ENCODE results near the gene CBFA2T2.
"Not testable (repeated sequence)": the region's sequence is repeated elsewhere in the genome, so short reads cannot be mapped to it uniquely, and the experiment has no call there.

CBFA2T2 gene

DNA sequence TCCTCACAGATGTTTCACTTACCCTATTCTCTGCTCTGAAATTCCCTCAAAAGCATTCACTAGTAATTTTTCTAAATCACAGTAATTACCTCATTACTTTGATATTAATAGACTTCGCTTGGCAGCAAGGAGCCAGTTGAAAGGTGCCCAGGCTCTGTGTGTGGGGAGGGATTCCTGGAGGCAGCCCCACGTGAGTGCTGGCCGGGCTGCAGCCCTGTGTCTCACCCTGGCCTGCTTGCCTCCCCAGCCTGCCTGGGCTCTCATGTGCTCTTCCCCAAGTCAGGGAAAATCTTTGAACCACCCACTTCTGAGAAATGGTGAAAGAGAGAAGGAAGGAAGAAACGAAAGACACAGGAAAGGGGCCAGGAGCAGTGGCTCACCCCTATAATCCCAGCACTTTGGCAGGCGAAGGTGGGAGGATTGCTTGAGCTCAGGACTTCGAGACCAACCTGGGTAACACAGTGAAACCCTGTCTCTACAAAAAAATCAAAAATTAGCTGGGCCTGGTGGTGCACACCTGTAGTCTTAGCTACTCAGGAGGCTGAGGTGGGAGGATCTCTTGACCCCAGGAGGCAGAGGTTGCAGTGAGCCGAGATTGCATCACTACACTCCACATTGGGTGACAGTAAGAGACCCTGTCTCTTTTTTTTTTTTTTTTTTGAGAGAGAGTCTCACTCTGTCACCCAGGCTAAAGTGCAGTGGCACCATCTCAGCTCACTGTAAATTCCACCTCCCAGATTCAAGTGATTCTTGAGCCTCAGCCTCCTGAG lies 26.4 kb upstream of the CBFA2T2 start:
- DNase-seq (ENCODE audit: low read depth, low spot score): no peak
- in situ Hi-C loops (cut with HindIII; ENCODE audit: low sequenced_read_pairs): no loop called here
- no peak overlapping the region for H3K4me3 ChIP-seq (ENCODE audit: low read depth, low read length)

DNA sequence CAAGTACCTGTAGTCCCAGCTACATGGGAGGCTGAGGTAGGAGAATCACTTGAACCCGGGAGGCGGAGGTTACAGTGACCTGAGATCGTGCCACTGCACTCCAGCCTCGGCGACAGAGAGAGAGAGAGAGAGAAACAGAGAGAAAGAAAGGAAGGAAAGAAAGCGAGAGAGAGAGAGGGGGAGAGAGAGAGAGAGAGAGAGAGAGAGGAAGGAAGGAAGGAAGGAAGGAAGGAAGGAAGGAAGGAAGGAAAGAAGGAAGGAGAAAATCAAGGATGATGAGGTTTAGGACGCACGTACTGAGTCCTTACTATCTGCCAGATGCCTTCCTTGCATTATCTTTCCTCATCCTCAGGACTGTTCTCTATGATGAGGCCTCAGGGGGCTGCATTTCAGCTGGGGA lies 25.1 kb upstream of the CBFA2T2 start:
- in situ Hi-C loops (cut with HindIII; ENCODE audit: low sequenced_read_pairs): not testable (repeated sequence)

More for the DNA sequence above, 26.4 kb upstream of the CBFA2T2 start:
- TF ChIP-seq, protein P1, sequence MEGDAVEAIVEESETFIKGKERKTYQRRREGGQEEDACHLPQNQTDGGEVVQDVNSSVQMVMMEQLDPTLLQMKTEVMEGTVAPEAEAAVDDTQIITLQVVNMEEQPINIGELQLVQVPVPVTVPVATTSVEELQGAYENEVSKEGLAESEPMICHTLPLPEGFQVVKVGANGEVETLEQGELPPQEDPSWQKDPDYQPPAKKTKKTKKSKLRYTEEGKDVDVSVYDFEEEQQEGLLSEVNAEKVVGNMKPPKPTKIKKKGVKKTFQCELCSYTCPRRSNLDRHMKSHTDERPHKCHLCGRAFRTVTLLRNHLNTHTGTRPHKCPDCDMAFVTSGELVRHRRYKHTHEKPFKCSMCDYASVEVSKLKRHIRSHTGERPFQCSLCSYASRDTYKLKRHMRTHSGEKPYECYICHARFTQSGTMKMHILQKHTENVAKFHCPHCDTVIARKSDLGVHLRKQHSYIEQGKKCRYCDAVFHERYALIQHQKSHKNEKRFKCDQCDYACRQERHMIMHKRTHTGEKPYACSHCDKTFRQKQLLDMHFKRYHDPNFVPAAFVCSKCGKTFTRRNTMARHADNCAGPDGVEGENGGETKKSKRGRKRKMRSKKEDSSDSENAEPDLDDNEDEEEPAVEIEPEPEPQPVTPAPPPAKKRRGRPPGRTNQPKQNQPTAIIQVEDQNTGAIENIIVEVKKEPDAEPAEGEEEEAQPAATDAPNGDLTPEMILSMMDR (IDR thresholded peaks at IDR 0.05; ENCODE audit: low read depth, low read length): no peak

DNA sequence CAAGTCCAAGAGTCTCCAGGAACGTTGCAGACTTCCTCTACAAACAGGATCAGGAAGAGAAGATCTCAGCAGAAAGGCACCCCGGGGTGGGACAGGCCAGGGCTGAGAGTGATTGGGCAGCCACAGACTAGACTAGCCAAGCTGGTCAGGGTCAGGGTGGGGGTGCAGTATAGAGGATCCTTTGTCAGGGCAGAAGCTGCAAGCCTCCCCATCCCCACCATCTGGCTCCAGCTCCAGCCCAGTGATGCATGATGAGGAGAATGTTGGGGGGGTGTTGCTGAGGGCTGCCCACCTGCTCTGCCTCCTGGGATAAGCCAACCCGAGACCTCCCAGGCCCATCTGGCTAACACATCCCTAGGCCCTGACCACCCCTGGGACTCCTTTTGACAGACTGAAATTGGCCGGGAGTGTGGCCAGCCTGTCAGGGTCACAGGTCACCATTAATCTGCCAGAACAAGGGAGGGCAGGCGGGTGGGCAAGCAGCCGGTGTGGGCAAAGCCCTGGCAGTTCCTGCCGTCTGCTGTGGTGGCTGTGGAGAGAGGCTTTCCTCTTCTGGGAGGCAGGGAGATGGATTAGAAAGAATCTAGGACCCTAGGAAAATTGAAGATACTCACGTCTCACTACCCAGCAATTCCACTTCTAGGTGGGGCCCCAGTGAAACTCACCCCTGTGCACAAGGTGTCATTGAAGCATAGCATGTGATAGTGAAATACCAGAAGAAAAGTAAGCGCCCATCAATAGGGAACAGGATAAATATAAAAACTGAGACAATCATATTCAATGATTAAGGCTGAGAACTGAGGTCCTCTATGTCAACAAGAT lies 24.2 kb upstream of the CBFA2T2 start:
- TF ChIP-seq, protein P1 (IDR thresholded peaks at IDR 0.05; ENCODE audit: low read depth, low read length): no peak
- no peak for DNase-seq (ENCODE audit: low read depth, low spot score)
- in situ Hi-C loops (cut with HindIII; ENCODE audit: low sequenced_read_pairs): no loop called here
- no peak overlapping the region for H3K4me3 ChIP-seq (ENCODE audit: low read depth, low read length)

More for the DNA sequence above, 25.1 kb upstream of the CBFA2T2 start:
- not testable (repeated sequence) for DNase-seq (ENCODE audit: low read depth, low spot score); H3K4me3 ChIP-seq (ENCODE audit: low read depth, low read length)

DNA sequence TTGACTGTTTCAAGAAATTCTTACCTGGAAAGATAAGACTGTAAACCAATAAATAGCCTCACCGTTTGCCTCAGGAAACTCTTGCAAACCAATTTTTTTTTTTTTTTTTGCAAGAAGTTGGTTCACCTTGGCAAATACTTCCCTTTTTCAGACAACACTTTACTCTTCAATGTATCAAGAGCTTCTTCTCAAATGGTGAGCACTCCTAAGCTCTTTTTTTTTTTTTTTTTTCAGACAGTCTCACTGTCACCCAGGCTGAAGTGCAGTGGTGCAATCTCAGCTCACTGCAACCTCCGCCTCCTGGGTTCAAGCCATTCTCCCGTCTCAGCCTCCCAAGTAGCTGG lies 23.6 kb upstream of the CBFA2T2 start:
- TF ChIP-seq, protein P1 (IDR thresholded peaks at IDR 0.05; ENCODE audit: low read depth, low read length): no peak
- no peak overlapping the region for H3K4me3 ChIP-seq (ENCODE audit: low read depth, low read length)
- in situ Hi-C loops (cut with HindIII; ENCODE audit: low sequenced_read_pairs): no loop called here
- DNase-seq (ENCODE audit: low read depth, low spot score): no peak

DNA sequence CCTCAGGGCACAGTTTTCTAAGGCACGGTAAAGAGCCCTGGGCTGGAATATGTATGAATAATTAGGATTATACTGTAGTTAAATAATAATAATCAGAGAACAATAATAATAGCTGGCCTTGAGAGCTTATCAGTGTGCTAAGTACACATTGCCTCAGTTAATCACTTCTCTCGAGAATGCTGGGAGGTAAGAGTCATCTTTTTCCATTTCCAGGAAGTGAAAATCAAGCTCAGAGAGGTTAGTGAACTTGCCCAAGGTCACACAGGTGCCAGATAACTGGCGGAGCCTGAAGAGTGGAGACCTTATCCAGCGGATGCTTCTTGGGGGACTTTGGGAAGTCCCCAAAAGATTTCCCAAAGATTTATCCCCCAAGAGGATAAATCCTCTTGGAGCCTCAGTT lies 19.4 kb upstream of the CBFA2T2 start:
- DNase-seq (ENCODE audit: low read depth, low spot score): no peak
- in situ Hi-C loops (cut with HindIII; ENCODE audit: low sequenced_read_pairs): no loop called here
- H3K4me3 ChIP-seq (ENCODE audit: low read depth, low read length): no peak overlapping the region
- TF ChIP-seq, protein P1 (IDR thresholded peaks at IDR 0.05; ENCODE audit: low read depth, low read length): no peak

DNA sequence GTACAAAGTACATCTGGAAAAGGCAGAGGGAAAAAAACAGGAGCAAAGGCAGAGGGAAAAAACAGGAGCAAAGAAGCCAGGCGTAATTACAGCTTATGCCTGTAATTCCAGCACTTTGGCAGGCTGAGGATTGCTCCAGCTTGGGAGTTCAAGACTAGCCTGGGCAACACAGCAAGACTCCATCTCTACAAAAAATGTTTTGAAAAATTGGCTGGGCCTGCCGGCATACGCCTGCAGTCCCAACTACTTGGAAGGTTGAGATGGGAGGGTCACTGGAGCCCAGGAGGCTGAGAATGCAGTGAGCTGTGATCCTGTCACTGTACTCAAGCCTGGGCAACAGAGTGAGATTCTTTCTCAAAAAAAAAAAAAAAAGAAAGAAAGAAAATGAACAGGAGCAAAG lies 19.0 kb upstream of the CBFA2T2 start:
- in situ Hi-C loops (cut with HindIII; ENCODE audit: low sequenced_read_pairs): no loop called here
- TF ChIP-seq, protein P1 (IDR thresholded peaks at IDR 0.05; ENCODE audit: low read depth, low read length): no peak
- no peak for DNase-seq (ENCODE audit: low read depth, low spot score)
- no peak overlapping the region for H3K4me3 ChIP-seq (ENCODE audit: low read depth, low read length)

DNA sequence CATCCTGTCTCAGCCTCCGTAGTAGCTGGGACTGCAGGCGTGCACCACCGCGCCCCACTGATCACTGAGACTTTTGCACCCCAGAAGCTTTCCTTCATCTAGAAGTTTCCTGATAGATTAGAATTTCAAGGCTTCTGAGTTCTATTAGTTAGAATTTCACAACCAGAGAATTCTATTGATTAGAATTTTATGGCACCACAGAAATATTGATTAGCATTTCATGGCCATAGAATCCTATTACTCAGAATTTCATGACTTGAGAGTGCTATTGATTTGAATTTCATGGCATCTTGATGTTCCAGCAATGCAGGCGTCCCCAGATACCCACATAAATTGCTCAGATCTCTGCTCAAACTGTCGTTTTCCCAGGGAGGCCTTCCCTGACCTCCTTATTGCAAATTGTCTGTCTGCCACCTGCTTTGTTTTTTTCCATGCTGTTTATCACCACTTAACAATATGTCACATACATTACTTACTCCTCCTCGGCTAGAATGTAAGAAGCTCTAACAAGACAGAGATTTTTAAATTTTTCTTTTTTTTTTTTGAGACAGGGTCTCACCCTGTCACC lies 16.9 kb upstream of the CBFA2T2 start:
- H3K4me3 ChIP-seq (ENCODE audit: low read depth, low read length): no peak overlapping the region
- in situ Hi-C loops (cut with HindIII; ENCODE audit: low sequenced_read_pairs): no loop called here
- TF ChIP-seq, protein P1 (IDR thresholded peaks at IDR 0.05; ENCODE audit: low read depth, low read length): no peak
- no peak for DNase-seq (ENCODE audit: low read depth, low spot score)
